Type B pancreatic cell (in vitro differentiated cells): Measurements from ENCODE around the gene HIGD1B. TPM values are rescaled to one million over a fixed set of nuclear protein-coding genes. Genes with fewer than 3 reads are reported as not detected.
"Not testable (repeated sequence)": the region's sequence is repeated elsewhere in the genome, so short reads cannot be mapped to it uniquely, and the experiment has no call there.

Source experiments
- DNase-seq: peaks from one replicate; pipeline ENCODE4 v3.0.0; 2021; ENCODE audit warnings: mixed read lengths; ENCODE audit not compliant: unreplicated experiment; ENCODE audit errors: extremely low spot score
- H3K27ac Mint-ChIP-seq: 2 replicates; pipeline ENCODE4 v1.8.0; 2021; ENCODE audit warnings: mild to moderate bottlenecking, mixed read lengths
- H3K27me3 Mint-ChIP-seq: 2 replicates; pipeline ENCODE4 v1.8.0; 2021; ENCODE audit warnings: mixed read lengths
- H3K36me3 Mint-ChIP-seq: 2 replicates; pipeline ENCODE4 v1.8.0; 2021; ENCODE audit warnings: mixed read lengths
- H3K4me1 Mint-ChIP-seq: one replicate; pipeline ENCODE4 v1.8.0; 2021; ENCODE audit warnings: mixed read lengths; ENCODE audit not compliant: unreplicated experiment
- H3K4me3 Mint-ChIP-seq: 2 replicates; pipeline ENCODE4 v1.8.0; 2021; ENCODE audit warnings: mild to moderate bottlenecking, mixed read lengths
- H3K9me3 Mint-ChIP-seq: 2 replicates; pipeline ENCODE4 v1.8.0; 2021; ENCODE audit warnings: mixed read lengths
- CTCF ChIP-seq: fragments of 200-600 bp; sonication (generic); conservative IDR thresholded peaks from 2 replicates; pipeline ENCODE4 v1.5.0; 2021; ENCODE audit warnings: antibody characterized with exemption, mild to moderate bottlenecking
- total RNA-seq: library from RNA; stranded (reverse); gene quantifications from 2 replicates; pipeline ENCODE4 v1.2.1, GENCODE V29; 2021; ENCODE audit warnings: low replicate concordance

The HIGD1B gene
- total RNA-seq, 1 donor from 2014 or later = not detected

- TF ChIP-seq CTCF = no peak
- H3K36me3 Mint-ChIP-seq = peaks cover 10% of the 10 kb centered on the region
- H3K4me1 Mint-ChIP-seq = peaks cover 4% of the 10 kb centered on the region
- H3K4me3 Mint-ChIP-seq = no peak overlapping the region
- no peaks in the 10 kb centered on the region for H3K9me3 Mint-ChIP-seq
- H3K27ac Mint-ChIP-seq = no peak overlapping the region
- no peak for DNase-seq
- H3K27me3 Mint-ChIP-seq = no peaks in the 10 kb centered on the region
These were observed 39.9 kb upstream of the HIGD1B start for GRCh38 chr17:44807817-44808155.

GRCh38 chr17:44808156-44808555 is 39.5 kb upstream of the HIGD1B start:
- no peak overlapping the region for H3K4me3 Mint-ChIP-seq
- no peak for DNase-seq
- H3K36me3 Mint-ChIP-seq = peaks cover 10% of the 10 kb centered on the region
- H3K4me1 Mint-ChIP-seq = peaks cover 4% of the 10 kb centered on the region
- H3K27ac Mint-ChIP-seq = no peak overlapping the region
- no peak for TF ChIP-seq CTCF
- no peaks in the 10 kb centered on the region for H3K27me3 Mint-ChIP-seq
- H3K9me3 Mint-ChIP-seq = no peaks in the 10 kb centered on the region

- H3K36me3 Mint-ChIP-seq = peaks cover 10% of the 10 kb centered on the region
- H3K27ac Mint-ChIP-seq, H3K9me3 Mint-ChIP-seq, H3K4me1 Mint-ChIP-seq, H3K27me3 Mint-ChIP-seq, H3K4me3 Mint-ChIP-seq, DNase-seq: not testable (repeated sequence)
These were observed 38.9 kb upstream of the HIGD1B start for GRCh38 chr17:44808656-44809388.

- DNase-seq = no peak
- H3K27me3 Mint-ChIP-seq = no peaks in the 10 kb centered on the region
- no peaks in the 10 kb centered on the region for H3K4me1 Mint-ChIP-seq
- no peaks in the 10 kb centered on the region for H3K36me3 Mint-ChIP-seq
- H3K4me3 Mint-ChIP-seq = no peak overlapping the region
- no peak for TF ChIP-seq CTCF
- H3K27ac Mint-ChIP-seq = no peak overlapping the region
- H3K9me3 Mint-ChIP-seq = no peaks in the 10 kb centered on the region
These were observed 35.4 kb upstream of the HIGD1B start for GRCh38 chr17:44812263-44812662.

- peaks cover 11% of the 10 kb centered on the region for H3K4me1 Mint-ChIP-seq
- DNase-seq, H3K9me3 Mint-ChIP-seq, H3K27me3 Mint-ChIP-seq, H3K27ac Mint-ChIP-seq, H3K36me3 Mint-ChIP-seq, H3K4me3 Mint-ChIP-seq: not testable (repeated sequence)
These were observed 29.2 kb upstream of the HIGD1B start for GRCh38 chr17:44818508-44818907.

- Mint-ChIP-seq H3K9me3 (no peaks in the 10 kb centered on the region), H3K36me3 (no peaks in the 10 kb centered on the region), H3K4me3 (no peak overlapping the region), H3K4me1 (peaks cover 11% of the 10 kb centered on the region), H3K27ac (no peak overlapping the region), H3K27me3 (no peaks in the 10 kb centered on the region)
- DNase-seq = no peak
- no peak for TF ChIP-seq CTCF
These were observed 27.0 kb upstream of the HIGD1B start for GRCh38 chr17:44820631-44821212.

GRCh38 chr17:44825236-44825635 is 22.4 kb upstream of the HIGD1B start:
- not testable (repeated sequence) for H3K27ac Mint-ChIP-seq, H3K36me3 Mint-ChIP-seq, H3K27me3 Mint-ChIP-seq, H3K4me3 Mint-ChIP-seq, DNase-seq, H3K9me3 Mint-ChIP-seq
- H3K4me1 Mint-ChIP-seq = peaks cover 28% of the 10 kb centered on the region
